ENCODE data around the gene NAPEPLD. TPM values are rescaled to one million over a fixed set of nuclear protein-coding genes. Genes with fewer than 3 reads are reported as not detected.

NAPEPLD gene
- total RNA-seq, 1 experiment from 2014 or later: 19.2 TPM

DNA sequence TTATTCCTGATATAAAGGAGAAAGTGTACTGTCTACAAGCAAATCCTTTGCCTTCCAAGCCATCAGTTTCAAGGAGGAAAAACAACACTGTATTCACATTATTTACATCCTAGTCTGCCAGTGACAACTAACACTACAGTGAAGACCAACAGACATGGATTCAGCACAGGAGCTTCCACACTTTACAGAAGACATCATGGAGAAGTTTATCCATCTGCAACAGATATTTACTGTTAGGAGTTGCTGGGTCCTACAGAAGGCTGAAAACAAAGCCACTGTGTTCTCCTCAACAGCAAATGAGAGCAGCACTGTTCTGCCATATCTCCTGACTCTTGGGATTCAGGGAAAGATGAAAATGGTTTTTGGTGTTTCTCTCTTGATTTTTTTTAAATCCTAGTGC is 31.9 kb downstream of the NAPEPLD start:
- ATAC-seq: no peak
- intact Hi-C loops (cut with micrococcal nuclease; ENCODE audit: unreplicated experiment): no loop called here
- H3K9me3 ChIP-seq (ENCODE audit: control insufficient read depth, insufficient read depth, low read depth, low read length): no peaks in the 10 kb centered on the region
- no peaks in the 10 kb centered on the region for H3K4me1 ChIP-seq (ENCODE audit: control insufficient read depth, insufficient read depth, low read length)
- DNase-seq (ENCODE audit: low read depth, low spot score): no peak
- H3K27ac ChIP-seq (ENCODE audit: low read length): no peak overlapping the region
- TF ChIP-seq, protein P1, sequence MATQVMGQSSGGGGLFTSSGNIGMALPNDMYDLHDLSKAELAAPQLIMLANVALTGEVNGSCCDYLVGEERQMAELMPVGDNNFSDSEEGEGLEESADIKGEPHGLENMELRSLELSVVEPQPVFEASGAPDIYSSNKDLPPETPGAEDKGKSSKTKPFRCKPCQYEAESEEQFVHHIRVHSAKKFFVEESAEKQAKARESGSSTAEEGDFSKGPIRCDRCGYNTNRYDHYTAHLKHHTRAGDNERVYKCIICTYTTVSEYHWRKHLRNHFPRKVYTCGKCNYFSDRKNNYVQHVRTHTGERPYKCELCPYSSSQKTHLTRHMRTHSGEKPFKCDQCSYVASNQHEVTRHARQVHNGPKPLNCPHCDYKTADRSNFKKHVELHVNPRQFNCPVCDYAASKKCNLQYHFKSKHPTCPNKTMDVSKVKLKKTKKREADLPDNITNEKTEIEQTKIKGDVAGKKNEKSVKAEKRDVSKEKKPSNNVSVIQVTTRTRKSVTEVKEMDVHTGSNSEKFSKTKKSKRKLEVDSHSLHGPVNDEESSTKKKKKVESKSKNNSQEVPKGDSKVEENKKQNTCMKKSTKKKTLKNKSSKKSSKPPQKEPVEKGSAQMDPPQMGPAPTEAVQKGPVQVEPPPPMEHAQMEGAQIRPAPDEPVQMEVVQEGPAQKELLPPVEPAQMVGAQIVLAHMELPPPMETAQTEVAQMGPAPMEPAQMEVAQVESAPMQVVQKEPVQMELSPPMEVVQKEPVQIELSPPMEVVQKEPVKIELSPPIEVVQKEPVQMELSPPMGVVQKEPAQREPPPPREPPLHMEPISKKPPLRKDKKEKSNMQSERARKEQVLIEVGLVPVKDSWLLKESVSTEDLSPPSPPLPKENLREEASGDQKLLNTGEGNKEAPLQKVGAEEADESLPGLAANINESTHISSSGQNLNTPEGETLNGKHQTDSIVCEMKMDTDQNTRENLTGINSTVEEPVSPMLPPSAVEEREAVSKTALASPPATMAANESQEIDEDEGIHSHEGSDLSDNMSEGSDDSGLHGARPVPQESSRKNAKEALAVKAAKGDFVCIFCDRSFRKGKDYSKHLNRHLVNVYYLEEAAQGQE (IDR thresholded peaks at IDR 0.05; ENCODE audit: insufficient read depth in 1 of 2, low read depth in 2 of 2, low read length in 1 of 2): no peak
- TF ChIP-seq SIN3A (IDR thresholded peaks at IDR 0.05; ENCODE audit: borderline replicate concordance, insufficient read depth, low read depth, low read length): no peak
- TF ChIP-seq, protein P2, sequence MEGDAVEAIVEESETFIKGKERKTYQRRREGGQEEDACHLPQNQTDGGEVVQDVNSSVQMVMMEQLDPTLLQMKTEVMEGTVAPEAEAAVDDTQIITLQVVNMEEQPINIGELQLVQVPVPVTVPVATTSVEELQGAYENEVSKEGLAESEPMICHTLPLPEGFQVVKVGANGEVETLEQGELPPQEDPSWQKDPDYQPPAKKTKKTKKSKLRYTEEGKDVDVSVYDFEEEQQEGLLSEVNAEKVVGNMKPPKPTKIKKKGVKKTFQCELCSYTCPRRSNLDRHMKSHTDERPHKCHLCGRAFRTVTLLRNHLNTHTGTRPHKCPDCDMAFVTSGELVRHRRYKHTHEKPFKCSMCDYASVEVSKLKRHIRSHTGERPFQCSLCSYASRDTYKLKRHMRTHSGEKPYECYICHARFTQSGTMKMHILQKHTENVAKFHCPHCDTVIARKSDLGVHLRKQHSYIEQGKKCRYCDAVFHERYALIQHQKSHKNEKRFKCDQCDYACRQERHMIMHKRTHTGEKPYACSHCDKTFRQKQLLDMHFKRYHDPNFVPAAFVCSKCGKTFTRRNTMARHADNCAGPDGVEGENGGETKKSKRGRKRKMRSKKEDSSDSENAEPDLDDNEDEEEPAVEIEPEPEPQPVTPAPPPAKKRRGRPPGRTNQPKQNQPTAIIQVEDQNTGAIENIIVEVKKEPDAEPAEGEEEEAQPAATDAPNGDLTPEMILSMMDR (IDR thresholded peaks at IDR 0.05): no peak
- TF ChIP-seq POLR2AphosphoS5 (IDR thresholded peaks at IDR 0.05; ENCODE audit: low read depth, low read length): no peak
- no peak for TF ChIP-seq TCF7L2 (IDR thresholded peaks at IDR 0.05; ENCODE audit: low read depth, low read length)
- CTCF ChIA-PET: no interaction called here
- POLR2A ChIA-PET: no interaction called here
- no peak overlapping the region for H3K4me3 ChIP-seq (ENCODE audit: low read depth in 2 of 2, low read length in 2 of 2)
- no peaks in the 10 kb centered on the region for H3K27me3 ChIP-seq (ENCODE audit: control insufficient read depth, insufficient read depth, low read length)
- BruUV-seq (replicated peaks): no TSS peak
- H3K36me3 ChIP-seq (ENCODE audit: control insufficient read depth, insufficient read depth, low read length): peaks cover 4% of the 10 kb centered on the region; the same call in 1 of the 2 replicates
- in situ Hi-C loops (cut with HindIII; ENCODE audit: low pct_unique_long_range_greater_than_20kb, low sequenced_read_pairs): no loop called here

- in situ Hi-C loops (cut with HindIII; ENCODE audit: low pct_unique_long_range_greater_than_20kb, low sequenced_read_pairs): no loop called here
- POLR2A ChIA-PET: no interaction called here
- DNase-seq (ENCODE audit: low read depth, low spot score) (no peak), ATAC-seq (no peak)
- H3K27me3 ChIP-seq (ENCODE audit: control insufficient read depth, insufficient read depth, low read length): no peaks in the 10 kb centered on the region
- H3K4me3 ChIP-seq (ENCODE audit: low read depth in 2 of 2, low read length in 2 of 2): no peak overlapping the region
- H3K36me3 ChIP-seq (ENCODE audit: control insufficient read depth, insufficient read depth, low read length): peaks cover 4% of the 10 kb centered on the region; the same call in 1 of the 2 replicates
- intact Hi-C loops (cut with micrococcal nuclease; ENCODE audit: unreplicated experiment): no loop called here
- no peak overlapping the region for H3K27ac ChIP-seq (ENCODE audit: low read length)
- CTCF ChIA-PET: no interaction called here
- TF ChIP-seq, protein P2 (IDR thresholded peaks at IDR 0.05): no peak
- TF ChIP-seq SIN3A (IDR thresholded peaks at IDR 0.05; ENCODE audit: borderline replicate concordance, insufficient read depth, low read depth, low read length) (no peak), POLR2AphosphoS5 (IDR thresholded peaks at IDR 0.05; ENCODE audit: low read depth, low read length) (no peak), TCF7L2 (IDR thresholded peaks at IDR 0.05; ENCODE audit: low read depth, low read length) (no peak)
- TF ChIP-seq, protein P1 (IDR thresholded peaks at IDR 0.05; ENCODE audit: insufficient read depth in 1 of 2, low read depth in 2 of 2, low read length in 1 of 2): no peak
- BruUV-seq (replicated peaks): no TSS peak
- H3K9me3 ChIP-seq (ENCODE audit: control insufficient read depth, insufficient read depth, low read depth, low read length): no peaks in the 10 kb centered on the region
- H3K4me1 ChIP-seq (ENCODE audit: control insufficient read depth, insufficient read depth, low read length): no peaks in the 10 kb centered on the region
Measured at GRCh38 chr7:103116511-103116910, 32.4 kb downstream of the NAPEPLD start.
